ENCODE data around the gene ABTB2. TPM values are rescaled to one million over a fixed set of nuclear protein-coding genes. Genes with fewer than 3 reads are reported as not detected.

Gene ABTB2
- polyA plus RNA-seq, 1 of the 3 experiments (the other 2 are of a cell fraction) = 7.8 TPM

GRCh38 chr11:34192481-34193401 lies 165.1 kb downstream of the ABTB2 start (continued):
- 0 out of 2 replicates have a peak, but pooled peaks have one; percentile 25 for TF ChIP-seq MXI1 (IDR thresholded peaks at IDR 0.05; ENCODE audit: low read depth, low read length)
- peak; percentile 75 for TF ChIP-seq TEAD4 (IDR thresholded peaks at IDR 0.05; ENCODE audit: borderline replicate concordance, insufficient read depth)
- TF ChIP-seq SIN3A (IDR thresholded peaks at IDR 0.05; ENCODE audit: borderline replicate concordance, low read depth, low read length) = 0 out of 2 replicates have a peak, but pooled peaks have one; percentile 47
- no peak for TF ChIP-seq RFX5 (IDR thresholded peaks at IDR 0.05; ENCODE audit: low read length)
- TF ChIP-seq RCOR1 (IDR thresholded peaks at IDR 0.05; ENCODE audit: low read length) = no peak
- TF ChIP-seq EP300 (IDR thresholded peaks at IDR 0.05; ENCODE audit: borderline replicate concordance in 1 of 2, low read depth in 1 of 2, low read length in 1 of 2) = peak in 1 of 2 experiments; percentile 49; a peak in 1 of 4 replicates

GRCh38 chr11:34191578-34191977 lies 166.2 kb downstream of the ABTB2 start:
- CTCF ChIA-PET = interaction anchor here (1.0 to 3.9 kb wide), 4 partner anchors 9 to 302 kb away, joined by 3 to 15 read pairs (median 4); no protein-coding TSS in a partner anchor
- TF ChIP-seq NRF1 (IDR thresholded peaks at IDR 0.05; ENCODE audit: low read depth, low read length) (no peak), IRF3 (IDR thresholded peaks at IDR 0.05; ENCODE audit: low read depth, low read length) (no peak), RCOR1 (IDR thresholded peaks at IDR 0.05; ENCODE audit: low read length) (no peak), TCF12 (IDR thresholded peaks at IDR 0.05) (no peak), TAF1 (IDR thresholded peaks at IDR 0.05; ENCODE audit: borderline replicate concordance, low read depth, low read length) (no peak), CHD2 (IDR thresholded peaks at IDR 0.05; ENCODE audit: low read length, partially characterized antibody) (no peak), ZBTB33 (IDR thresholded peaks at IDR 0.05; ENCODE audit: borderline replicate concordance, low read depth) (no peak), RFX5 (IDR thresholded peaks at IDR 0.05; ENCODE audit: low read length) (no peak), YY1 (IDR thresholded peaks at IDR 0.05; ENCODE audit: low read depth) (no peak), FOXM1 (IDR thresholded peaks at IDR 0.05; ENCODE audit: low read depth) (no peak), SMC3 (IDR thresholded peaks at IDR 0.05; ENCODE audit: low read depth, low read length) (no peak), GATA2 (CRISPR knock-in tag; IDR thresholded peaks at IDR 0.05) (no peak), MAX (IDR thresholded peaks at IDR 0.05; ENCODE audit: low read depth) (no peak), SIN3A (IDR thresholded peaks at IDR 0.05; ENCODE audit: borderline replicate concordance, low read depth, low read length) (no peak), FOXJ3 (CRISPR knock-in tag; IDR thresholded peaks at IDR 0.05) (no peak), MXI1 (IDR thresholded peaks at IDR 0.05; ENCODE audit: low read depth, low read length) (no peak)
- no peak for DNase-seq

More at GRCh38 chr11:34191578-34191977, 166.2 kb downstream of the ABTB2 start:
- Histone ChIP-seq H3K4me1 (ENCODE audit: control insufficient read depth in 1 of 2, insufficient read depth in 2 of 2, low read depth in 1 of 2, low read length in 1 of 2) (peaks cover 23 to 33% of the 10 kb centered on the region in 2 experiments; a peak in 3 of 4 replicates), H3K9me3 (no peaks in the 10 kb centered on the region), H3F3A (replicated peaks; ENCODE audit: insufficient read depth) (peaks cover 17% of the 10 kb centered on the region), H3K4me3 (ENCODE audit: low read depth in 2 of 2, low read length in 1 of 2) (no peak overlapping the region), H2AFZ (ENCODE audit: low read depth) (no peak overlapping the region), H3K79me2 (ENCODE audit: insufficient read depth) (no peaks in the 10 kb centered on the region), H4K20me1 (ENCODE audit: insufficient read depth) (no peaks in the 10 kb centered on the region), H3K36me3 (replicated peaks in 1 of 2; ENCODE audit: control insufficient read depth in 1 of 2, insufficient read depth in 2 of 2, low read length in 1 of 2) (no peaks in the 10 kb centered on the region), H3K9me2 (no peaks in the 10 kb centered on the region), H3K27me3 (ENCODE audit: insufficient read depth) (no peaks in the 10 kb centered on the region), H3K27ac (ENCODE audit: low read depth in 2 of 2, low read length in 1 of 2) (0 out of 4 replicates have a peak overlapping the region, but pooled peaks of 1 of the 2 experiments have one; percentile 87), H3K4me2 (peak overlapping the region; percentile 57; the same call in 1 of the 2 replicates), H3K9ac (no peak overlapping the region)
- 96% methylated on average over 5 of the region's 5 CpGs for WGBS (ENCODE audit: low lambda C conversion rate)
- POLR2A ChIA-PET = no interaction called here

All from SK-N-SH (cell line).